CD4-positive, alpha-beta T cell treated with Interleukin-6 at 100 ng/mL for 8 hours (primary cell): ENCODE results near the gene NAA16.
"Not testable (repeated sequence)": the region's sequence is repeated elsewhere in the genome, so short reads cannot be mapped to it uniquely, and the experiment has no call there.

ENCODE experiments used
- DNase-seq: peaks from one replicate; pipeline ENCODE4 v3.0.0-alpha.2; 2020; ENCODE audit warnings: mixed read lengths, low spot score

NAA16 gene

DNA sequence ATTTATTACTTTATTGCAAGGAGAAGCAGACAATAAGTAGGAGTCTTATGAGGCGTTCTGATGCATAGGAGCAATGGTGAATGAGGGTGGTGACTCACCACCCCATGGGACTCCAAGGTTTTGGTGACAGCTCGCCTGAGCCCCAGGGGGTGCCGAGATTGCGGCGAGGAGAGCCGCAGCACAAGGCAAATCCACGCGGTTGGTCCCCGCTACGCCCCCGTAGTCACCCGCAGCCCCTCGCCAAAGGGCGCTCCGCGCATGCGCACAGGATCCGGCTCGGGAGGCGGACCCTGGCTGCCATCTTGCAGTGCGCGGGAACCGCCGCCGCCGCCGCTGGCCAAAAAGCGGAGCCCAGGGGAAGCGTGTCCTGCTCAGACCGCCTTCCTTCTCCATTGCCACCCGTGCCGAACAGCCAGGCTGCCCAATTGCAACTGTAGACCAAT is at the start of gene NAA16:
TSS of gene NAA16 (plus strand) at position 305 of the 443 bp plus-strand sequence. CDS start 262 bp downstream, outside the sequence.
- peak; percentile 94 for DNase-seq

DNA sequence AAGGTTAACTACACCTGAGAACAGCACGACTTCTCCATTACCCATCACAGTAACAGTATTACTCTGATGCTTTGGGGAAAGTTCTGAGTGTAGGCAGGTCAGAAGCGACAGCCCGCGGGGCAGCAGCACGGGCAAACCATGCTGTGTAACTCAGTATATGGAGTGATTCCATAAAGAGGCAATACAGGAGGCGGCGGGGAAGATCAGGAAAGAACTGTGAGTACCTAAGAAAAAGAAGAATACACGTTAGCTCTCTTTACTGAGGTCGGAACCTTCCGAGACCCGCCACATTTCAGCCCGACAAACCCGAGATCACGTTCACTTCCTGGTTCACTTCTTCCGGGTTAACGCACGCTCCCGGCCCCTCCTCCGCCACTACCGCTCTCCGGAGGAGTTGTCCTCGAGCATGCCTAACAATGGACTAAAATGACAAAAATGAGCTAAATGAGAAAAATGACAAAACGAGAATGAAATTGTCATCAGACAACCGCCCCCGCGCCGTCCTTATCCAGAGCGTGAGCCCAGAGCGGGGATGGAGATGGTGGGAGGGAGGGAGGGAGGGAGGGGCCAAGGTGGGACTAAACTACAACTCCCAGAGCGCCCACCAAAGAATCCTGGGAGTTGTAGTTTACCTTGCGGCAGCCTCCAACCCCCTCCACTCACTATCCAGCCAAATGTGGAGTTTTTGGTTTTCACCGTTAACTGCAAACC is 47.7 kb upstream of the NAA16 start, which contains the start of gene MTRF1:
TSS of gene MTRF1 (minus strand) at position 316 of the 711 bp plus-strand sequence. CDS start 2,669 bp downstream, outside the sequence.
- DNase-seq = peak; percentile 74

DNA sequence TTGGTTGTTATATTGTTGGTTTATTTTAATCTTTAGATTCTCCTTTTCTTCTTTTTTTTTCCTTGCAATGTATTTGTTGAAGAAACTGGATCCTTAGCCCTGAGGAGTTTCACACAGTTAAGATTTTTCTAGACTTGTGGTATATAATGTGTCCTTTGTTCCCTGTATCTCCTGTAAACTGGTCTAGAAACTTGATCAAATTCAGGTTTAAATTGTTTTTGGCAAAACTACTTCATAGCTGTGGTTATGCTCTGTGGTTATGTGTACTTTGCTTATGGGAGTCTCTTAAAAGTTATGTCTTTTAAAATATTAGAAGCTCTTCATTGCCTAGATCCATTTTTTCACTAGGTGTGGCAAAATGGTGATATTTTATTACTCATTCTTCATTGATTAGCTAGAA is 44.0 kb upstream of the NAA16 start:
- no peak for DNase-seq

DNA sequence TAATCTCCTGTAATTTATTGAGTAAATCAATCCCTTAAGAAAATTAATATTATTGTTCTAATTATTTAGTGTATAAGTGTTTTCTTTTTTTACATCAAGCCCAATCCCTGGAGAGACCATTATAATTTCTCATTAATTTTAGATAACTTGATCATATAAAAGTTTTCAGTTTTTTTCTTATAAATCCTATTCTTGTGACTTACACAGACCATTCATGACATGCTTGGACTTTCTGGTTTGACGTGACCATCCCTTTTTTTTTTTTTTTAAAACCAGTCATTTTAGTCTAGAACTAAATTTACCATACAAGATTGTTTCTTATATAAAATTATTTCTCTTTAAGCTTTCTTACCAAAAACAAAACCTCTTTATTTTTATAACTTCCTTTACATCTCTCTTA is 42.3 kb upstream of the NAA16 start:
- DNase-seq = no peak

DNA sequence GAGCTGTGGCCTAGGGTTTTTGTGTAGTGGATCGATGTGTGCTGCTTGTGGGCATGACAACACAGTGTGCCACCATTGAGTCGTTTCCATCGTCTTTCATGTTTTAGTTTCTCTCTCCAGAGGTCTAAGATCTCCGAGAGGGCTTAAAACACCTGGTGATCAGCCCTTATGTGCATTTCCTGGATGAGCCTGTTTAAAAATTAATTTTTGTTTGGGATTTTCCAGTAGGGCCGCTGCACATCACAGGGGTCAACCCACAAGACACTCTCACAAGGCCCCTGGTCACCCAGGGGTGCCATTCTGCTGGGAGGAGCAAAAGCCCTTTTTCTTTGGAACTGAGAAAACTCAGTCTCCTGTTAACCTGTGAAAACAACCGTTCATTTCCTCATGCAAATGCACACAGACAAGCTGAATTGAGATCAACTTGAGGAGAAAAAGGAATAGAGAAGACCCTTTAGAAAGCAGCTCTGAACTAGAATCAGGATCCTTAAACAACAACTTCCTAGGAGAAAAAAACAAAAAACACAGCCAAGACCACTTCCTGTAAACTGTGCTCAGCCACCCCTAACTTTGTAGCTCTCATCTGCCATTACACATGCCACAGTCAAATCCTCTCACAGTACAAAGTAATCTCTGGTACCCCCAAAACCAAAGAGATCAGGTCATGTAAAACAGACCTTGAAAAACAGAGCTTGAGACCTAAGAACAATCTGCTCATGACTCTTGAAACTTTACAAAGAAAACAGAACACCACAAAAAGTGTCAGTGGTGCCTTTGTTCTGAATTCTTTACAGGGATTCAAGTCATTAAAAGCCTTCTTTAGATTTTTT is 39.4 kb upstream of the NAA16 start:
- peak; percentile 9 for DNase-seq

DNA sequence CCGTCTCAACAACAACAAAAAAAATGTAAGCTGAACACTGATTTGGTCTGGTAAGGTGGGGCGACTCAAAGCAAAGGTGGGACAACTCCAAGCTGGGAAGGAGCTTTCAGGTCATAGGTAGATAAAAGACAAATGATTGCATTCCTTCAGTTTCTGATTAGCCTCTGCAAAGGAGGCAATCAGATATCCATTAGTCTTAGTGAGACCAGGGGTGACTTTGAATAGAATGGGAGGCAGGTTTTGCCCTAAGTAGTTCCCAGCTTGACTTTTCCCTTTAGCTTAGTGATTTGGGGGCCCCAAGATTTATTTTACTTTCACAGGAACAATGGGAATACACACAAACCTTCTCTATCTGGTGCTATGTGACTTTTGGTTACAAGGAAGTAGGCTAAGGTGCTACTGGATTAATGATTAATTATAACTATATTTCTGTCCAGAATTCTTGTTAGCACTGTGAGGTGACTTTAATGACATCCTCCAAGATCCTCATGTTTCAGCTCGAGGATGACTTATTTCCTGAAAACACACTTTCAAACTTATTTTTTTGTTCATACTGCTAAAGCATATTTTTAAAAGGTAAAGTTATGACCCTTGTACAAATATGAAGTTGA is 37.1 kb upstream of the NAA16 start:
- DNase-seq = no peak

DNA sequence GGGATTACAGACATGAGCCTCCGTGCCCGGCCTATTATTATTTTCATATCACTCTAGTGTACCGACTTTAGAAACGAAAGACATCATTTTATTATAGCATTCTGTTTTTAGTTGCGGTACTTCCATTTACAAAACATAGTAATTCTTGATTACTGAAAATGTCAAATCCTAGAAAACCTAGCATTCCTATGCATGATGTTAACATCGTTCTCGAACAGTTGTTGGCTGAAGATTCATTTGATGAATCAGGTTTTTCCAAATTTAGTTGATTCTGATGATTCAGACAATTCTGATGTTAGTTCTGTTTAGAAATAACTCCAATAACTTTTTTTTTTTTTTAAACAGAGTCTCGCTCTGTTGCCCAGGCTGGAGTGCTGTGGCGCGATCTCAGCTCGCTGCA is 36.2 kb upstream of the NAA16 start:
- DNase-seq = no peak

DNA sequence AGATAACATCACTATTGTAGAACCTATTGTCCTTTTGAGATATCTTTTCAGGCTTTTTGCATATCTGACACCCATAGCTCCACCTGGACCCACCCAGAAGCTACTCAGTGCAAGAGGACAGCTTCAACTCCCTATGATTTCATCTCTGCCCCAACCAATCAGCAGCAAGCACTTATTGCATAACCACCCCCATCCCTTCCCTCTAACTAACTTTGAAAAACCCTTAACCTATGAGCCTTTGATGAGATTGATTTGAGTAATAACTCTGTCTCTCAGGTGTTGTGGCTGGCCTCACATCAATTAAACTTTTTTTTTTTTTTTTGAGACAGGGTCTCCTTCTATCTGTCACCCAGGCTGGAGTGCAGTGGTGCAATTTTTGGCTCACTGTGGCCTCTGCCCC is 34.2 kb upstream of the NAA16 start:
- no peak for DNase-seq

DNA sequence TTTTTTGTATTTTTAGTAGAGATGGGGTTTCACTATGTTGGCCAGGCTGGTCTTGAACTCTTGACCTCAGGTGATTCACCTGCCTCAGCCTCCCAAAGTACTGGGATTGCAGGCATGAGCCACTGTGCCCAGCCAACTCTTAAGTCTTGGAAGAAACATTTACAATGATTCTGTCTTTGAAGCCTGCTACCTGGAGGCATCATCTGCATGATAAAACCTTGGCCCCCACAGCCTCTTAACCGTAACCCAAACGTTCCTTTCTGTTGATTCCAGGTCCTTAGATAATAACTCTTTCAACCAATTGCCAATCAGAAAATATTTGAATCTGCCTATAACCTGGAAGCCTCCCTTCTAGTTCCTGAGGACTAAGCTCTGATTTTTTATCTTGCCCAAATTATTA is 31.9 kb upstream of the NAA16 start:
- DNase-seq = not testable (repeated sequence)

DNA sequence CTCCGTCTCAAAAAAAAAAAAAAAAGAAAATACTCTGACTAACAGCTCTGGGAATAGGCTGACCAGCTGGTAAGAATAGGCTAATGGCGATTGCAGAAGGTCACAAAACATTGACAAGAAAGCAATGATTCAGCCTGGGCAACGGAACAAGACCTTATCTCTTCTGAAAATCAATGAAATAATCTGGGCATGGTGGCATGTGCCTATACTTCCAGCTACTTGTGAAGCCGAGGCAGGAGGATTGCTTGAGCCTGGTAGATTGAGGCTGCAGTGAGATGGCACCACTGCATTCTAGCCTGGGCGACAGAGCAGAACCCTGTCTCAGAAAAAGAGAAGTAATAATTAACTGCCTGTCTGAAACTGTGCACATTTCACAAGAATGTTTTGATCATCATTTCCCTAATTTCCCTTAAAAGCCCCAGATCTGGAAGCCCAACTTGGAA is 28.9 kb upstream of the NAA16 start:
- DNase-seq = no peak

DNA sequence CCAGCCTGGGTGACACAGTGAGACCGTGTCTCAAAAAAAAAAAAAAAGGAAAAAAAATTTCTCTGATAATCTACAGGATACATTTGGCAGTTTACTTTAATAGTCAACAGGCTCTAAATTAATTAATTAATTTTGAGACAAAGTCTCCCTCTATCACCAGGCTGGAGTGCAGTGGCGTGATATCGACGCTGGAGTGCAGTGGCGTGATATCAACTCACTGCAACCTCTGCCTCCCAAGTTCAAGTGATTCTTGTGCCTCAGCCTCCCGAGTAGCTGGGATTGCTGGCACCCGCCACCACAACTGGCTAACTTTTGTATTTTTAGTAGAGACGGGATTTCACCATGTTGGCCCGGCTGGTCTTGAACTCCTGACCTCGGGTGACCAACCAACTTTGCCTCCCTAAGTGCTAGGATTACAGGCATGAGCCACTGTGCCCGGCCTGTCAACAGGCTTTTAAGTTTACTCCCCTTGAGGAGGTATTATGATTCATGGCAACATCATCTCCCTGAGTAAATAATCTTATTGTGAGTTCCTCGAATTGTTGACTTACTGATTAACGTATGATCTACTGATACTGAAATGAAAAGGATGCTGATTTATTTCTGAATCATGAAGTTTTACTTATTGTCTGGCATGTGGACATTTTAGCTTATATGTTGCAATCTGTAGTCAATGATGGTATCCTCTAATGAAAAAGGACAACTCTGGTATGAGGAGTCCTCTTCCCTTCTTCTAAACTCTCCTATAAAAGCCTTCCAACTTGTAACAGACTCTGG is 26.4 kb upstream of the NAA16 start:
- DNase-seq = no peak

DNA sequence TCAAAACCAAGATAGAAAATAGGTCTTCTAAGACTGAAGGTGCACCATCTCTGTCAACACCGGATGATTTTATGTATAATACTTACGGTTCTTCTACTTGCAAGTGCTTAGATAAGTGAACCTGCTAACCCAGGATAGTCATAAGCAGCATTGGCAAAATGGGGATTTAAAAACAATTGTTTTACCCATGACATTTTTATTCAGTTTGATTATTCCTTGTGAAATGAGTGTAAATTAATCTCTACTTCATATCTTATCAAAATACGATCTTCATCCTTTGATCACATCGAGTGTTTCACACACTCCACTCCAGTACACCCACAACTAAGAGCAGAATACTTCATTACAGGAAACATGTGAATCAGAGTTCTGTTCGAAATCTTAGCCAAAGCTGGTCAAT is 24.7 kb upstream of the NAA16 start:
- DNase-seq = peak; percentile 42

DNA sequence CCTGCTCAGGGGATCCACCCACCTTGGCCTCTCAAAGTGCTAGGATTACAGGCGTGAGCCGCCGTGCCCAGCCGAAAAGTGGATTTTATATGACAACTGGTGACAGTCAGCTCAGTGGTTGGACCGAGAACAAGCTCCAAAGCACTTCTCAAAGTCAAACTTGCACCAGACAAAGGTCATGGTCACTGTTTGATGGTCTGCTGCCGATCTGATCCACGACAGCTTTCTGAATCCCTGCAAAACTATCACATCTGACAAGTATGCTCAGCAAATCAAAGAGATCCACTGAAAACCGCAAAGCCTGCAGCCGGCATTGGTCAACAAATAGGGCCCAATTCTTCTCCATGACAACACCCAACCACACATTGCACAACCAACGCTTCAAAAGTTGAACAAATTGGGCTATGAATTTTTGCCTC is 21.6 kb upstream of the NAA16 start:
- no peak for DNase-seq

DNA sequence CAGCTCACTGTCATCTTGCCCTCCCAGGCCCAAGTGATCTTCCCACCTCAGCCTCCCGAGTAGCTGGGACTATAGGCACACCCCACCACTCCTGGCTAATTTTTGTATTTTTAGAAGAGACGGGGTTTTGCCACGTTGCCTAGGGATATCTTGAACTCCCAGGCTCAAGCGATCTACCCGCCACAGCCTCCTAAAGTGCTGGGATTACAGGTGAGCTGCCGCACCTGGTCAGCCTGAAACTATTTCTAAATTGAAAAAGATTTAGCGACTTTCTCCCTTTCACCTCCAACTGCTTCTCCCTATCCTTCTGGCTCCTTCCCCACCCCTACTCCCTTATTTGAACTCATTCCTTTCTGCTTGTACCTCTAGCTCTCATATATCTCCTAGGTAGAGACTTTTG is 19.8 kb upstream of the NAA16 start:
- no peak for DNase-seq

DNA sequence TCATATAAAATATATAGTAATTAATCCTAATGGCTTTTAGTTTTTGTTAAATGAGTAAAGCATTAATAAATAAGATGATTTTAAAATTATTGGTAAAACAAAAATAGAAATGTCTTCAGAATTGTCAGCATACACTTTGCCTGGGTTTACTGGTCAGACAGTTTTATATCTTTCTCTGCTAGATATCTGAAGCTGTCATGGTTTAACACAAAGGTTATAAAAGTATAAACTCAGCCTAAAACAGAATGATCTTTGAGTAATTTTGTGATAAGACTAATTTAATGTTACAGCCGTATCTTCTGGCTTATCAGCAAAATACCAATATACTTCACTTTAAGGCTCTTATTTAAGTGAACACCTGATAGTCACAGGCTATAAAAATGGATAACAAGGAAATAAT is 17.8 kb upstream of the NAA16 start:
- DNase-seq = no peak

DNA sequence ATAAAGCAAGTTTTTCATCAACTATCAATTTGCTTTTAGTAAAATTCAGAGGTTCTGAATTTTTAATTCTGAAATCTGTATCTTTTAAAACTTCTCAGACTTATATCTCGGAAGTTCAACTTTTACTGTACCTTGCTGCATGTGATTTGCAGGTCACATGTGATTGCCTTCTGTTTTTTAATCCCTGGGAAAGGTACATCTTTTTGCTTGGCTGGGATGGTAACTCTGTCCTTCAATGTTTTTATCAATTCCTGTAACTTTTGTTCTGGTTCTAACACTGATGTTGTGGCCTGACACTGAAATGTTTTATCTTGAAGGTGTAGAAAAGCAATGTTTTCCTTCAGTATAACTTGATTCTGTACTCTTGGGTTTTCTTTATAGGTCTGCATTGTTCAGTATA is 16.2 kb upstream of the NAA16 start:
- DNase-seq = no peak

DNA sequence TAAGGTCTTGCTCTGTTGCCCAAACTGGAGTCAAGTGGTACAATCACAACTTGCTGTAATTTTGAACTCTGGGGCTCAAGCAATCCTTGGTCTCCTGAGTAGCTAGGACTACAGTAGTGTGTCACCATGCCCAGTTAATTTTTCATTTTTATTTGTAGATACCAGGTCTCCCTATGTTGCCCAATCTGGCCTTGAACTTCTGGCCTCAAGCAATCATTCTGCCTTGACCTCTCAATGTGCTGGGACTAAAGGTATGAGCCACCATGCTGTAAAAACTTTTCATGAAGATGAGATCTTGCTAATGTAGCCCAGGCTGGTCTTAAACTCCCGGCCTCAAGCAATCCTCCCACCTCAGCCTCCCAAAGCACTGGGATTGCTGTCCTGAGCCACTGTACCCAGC is 15.1 kb upstream of the NAA16 start:
- no peak for DNase-seq

DNA sequence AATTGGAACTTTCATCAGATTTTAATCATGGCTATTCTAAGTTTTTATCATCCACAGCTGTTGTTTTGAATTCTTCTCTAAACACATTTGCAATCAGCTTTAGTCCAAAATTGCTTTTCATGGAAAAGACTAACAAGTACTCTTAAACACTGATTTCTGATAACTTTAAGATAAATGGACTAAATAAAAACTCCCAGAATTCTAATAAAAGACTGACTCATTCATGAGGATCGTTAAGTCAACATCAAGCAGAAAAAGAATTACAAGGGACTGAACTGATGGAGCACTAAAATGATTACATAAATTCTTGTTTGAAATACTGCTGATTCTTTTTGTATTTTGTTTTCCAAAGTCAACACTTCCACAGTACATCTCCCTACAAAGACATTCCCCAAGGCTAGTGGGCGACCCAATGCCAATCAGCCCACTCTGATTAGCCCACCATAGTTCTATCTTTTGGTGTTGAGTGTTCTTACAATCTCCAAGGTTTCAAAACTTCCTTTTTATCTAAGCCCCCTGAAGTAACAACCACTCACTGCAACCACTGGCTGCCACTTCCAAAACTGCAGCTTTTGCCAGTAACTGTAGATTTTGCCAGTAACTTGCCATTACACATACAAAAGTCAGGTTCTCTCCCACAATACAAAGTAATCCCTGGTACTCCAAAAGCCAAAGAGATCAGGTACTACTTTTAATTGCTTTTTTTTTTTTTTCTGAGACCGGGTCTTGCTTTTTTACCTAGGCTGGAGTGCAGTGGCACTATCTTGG is 14.0 kb upstream of the NAA16 start:
- no peak for DNase-seq

DNA sequence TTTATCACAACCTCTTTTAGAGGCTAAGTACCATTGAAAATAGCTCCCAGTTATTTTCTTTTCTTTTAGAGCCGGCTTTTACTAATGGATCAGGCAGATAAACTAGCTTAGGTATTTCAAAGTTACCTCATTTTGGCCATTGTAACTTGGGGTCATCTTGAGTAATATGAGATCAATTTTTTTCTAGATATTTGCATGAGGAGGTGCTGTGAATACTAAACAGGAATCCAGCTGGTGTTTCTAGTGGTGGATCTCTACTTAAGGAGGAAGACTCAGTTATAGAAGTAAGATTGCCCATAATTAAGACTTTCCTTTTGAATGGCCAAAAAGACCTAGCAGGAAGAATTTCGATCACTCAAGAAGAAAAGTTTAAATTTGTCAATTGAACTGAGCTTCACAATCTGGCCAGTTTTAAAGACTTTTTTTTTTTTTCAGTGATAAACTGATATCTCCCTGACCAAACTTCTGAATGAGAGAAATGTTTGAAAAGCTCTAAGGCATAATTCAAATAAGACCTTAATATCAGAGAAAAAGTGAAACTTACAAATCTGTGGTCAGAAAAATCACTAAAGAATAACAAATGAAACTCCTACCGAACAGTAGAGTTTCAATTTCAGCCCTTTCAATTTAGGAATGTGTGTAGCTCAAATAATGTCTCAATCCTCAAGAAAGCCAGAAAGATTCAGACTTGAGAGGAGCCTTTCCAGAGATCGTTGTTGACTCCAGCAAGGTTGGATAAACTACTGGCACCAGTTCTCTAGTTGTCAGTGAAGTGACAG is 11.6 kb upstream of the NAA16 start:
- no peak for DNase-seq

DNA sequence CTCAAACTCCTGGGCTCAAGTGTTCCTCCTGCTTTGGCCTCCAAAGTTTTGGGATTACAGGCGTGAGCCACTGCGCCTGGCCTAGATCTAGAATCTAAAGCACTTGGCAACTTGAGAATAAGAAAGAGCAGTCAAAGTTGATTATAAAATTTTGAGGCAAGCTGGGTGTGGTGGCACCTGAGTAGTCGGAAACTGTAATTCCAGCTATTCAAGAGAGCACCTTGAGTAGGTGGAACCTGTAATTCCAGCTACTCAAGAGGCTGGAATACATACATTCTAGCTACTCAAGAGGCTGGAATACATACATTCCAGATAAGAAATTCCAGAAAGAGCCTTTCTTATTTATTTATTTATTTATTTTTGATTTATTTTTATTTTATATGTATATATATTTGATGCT is 8.3 kb upstream of the NAA16 start:
- DNase-seq = no peak
